ENCODE results near the gene SPRED2.
A peak's percentile ranks its signal among the peaks of the same experiment; 100 is the strongest.

The SPRED2 gene

DNA sequence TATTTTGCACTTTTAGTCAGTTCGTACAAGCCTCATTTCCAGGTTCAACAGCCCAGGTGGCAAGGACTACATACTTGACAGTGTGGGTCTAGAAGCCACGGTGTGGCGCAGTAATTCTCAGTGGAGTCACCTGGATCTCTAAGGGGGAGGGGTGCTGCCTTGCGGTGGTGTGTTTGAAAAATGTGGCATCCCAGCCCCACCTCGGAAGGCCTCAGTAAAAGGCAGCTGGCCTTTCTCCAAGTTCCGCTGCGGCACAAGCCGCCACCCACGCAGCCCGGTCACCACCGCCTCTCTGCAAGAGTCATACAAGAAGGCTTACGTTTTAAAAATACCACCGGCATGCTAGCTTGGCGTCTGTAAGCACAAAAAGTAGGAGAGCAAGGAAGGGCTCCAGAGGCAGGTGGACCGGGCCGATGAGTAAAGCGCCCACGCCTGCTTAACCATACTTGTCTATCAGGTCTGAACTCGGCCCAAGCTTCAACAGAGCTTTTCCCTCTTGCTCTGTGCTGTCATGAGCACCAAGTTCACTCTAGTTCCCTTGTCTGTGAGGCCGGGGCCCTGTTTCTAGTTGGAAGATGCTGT is 49.5 kb downstream of the SPRED2 start:
- peak; percentile 78 to 82 for DNase-seq

DNA sequence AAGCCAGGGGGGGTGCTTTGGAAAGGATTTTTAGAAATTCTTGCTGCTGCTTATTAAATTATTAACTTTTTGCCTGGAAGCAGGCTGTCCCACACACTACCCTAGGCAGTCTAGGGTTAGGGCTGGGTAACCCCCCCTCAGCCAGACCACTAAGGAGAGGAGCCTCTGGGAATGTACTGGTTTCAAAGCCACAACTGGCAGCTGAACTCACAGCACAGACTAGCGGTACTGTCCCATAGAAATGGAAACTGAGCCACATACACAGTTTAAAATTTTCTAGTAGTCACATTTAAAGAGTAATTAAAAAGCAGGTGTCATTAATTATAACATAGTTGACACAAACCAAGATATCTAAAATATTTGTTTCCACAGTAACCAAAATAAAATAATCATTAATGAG is 50.1 kb downstream of the SPRED2 start:
- no peak for DNase-seq

DNA sequence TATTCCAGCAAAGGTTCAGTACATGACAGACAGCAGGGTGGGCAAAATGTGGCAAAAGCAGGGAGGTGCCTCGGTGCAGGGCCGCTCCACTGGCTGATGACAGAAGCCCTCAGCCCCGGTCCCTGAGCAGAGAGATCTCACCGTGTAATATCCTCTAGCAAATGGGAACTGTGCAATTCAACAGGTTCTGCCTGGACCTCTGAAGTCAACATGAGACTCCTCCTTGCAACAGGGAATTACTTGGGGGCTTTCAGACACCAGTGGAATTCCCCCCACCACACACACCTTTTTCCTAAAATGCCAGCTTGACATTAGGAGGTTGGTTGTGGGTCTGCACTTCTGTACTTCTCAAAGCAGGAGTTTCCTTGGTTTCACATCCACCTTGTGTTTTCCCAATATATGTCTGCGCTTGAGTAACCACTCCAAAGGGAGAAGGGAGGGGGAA is 50.8 kb downstream of the SPRED2 start:
- no peak for DNase-seq

DNA sequence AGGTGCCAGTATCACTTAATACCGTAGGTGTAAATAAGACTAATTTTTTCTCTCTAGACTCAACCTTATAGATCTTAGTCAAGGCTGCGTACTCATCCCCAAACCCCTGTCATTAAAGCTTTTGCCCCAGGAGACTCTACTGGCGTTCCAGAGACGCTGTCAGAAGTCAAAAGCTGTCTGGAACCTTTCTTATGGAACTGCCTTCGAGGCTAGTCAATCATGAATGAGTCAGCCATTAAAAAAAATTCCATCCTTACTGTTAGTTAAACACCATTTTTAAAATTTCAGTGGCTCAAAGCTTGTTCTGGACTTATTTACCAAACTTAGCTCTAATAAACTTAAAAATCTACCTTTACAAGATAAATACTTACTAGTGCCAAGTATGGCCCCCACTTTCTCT is 52.1 kb downstream of the SPRED2 start:
- no peak for DNase-seq

DNA sequence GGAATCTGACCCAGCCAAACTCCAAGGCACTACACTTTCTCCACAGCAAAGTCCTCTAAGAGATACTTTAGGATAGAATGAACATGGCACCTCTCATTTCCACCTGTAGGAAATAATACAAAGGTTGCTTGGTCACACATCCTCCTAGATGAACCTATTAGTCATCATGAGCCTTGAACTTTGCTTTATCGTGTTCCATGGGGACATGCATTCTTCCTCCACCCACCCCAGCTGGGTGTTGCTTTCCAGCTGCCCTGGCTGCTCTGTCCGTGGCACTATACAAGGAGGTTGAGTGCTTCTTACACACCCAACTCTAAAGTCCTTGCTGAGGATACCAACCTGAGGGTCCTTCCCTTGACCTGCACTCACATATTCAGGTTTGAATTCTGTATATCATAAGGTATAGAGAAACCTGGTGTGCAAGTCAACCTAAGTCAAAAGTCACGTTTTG is 52.7 kb downstream of the SPRED2 start:
- no peak for DNase-seq

DNA sequence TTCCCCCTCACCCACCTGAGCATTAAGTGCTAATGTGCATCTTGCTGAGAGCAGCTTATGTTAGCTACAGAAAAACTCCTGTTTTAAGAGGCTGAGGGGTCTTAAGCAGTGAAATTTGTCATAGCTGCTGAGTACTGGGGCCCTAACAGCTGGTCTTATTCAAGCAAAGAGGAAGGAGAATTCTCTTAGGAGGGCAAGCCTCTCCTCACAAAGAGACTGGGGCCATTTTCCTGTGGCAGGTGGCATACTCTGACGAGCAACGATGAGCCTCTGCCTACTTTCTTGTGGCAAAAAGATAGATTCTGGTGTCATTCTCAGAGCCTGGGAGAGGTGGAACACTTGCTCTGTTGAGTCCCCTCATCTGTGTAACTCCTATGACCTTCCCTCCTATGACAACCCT is 53.2 kb downstream of the SPRED2 start:
- DNase-seq: no peak

DNA sequence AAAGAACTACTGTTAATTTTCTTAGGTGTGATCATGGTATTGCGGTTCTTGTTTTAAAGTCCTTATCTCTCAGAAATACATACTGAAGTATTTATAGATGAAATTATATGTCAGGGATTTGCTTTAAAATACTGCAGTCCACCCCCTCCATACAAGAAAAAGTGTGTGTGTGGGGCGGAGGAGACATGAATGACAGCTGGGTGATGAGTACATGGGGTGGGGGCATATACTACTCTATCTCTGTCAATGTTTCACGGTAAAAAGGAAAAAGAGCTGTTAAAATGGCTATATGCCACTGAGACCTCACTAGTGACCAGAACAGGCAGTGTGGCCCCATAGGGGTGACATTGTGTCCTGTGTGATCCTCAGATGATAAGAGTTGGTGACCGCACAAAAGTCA is 54.1 kb downstream of the SPRED2 start:
- DNase-seq: no peak

DNA sequence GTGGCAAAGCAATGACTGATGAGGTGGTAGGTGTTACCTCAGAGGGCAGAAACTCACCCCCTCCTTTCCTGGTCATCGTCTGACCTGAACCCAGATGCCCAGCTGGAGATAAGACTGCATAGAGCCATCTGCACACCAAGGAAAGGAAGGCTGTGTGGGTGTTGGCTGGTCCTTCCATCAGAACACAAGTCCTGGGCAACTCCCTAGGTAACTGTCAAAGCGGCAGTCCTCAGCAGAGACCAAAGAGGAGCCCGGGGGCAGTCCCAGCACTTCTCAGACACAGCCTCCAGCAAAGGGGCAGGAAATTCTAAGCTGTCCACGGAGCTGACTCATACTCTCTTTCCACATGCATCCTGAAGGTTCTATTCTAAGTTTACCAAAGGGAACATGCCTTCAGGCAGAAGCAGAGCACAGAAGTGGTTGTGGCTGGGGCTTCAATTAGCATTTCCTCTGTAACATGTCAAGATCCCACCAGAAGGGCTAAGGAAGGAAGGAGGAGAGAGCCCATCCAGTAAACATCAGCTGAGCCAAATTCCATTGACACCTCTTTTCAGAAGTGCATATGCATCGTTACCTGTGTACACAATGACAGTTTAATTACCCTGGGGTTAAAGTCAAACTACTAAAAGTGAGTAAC is 54.7 kb downstream of the SPRED2 start:
- no peak for DNase-seq

DNA sequence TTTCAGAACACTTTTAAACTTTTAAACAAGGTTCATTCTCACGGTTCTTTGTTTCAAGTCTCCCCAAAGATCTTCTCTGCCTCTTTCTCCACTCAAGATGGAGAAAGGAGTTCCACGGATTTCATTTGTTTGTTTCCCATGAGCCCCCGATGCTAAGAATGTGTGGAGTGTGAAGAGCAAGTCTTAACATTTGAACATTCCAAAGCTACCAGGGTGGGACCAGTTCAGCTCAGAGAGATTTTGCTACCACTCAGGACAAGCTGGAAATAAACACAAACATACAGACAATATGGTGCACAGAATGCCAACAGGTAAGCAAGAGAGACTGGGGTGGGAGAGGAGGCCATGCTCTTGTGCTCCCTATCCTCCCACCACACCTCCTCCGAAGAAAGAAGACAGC is 56.7 kb downstream of the SPRED2 start:
- no peak for DNase-seq

DNA sequence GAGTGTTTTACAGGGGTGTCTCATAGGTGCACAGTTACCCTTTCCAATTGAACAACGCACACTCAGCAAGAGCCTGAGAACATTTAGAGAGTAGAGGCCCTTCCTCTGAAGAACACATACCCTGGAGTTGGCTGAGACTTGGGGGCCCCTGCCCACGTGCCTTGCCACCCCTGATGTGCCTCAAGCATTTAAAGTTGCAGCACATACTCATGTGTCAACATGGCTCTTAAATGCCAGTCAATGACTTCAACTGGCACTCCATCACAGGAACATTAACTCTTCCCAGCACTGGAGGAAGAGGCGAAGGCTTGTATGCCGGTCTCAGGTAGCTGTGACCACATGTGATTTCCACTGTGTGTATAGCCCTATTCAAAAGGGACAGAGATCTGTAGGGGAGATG is 57.4 kb downstream of the SPRED2 start:
- no peak for DNase-seq

DNA sequence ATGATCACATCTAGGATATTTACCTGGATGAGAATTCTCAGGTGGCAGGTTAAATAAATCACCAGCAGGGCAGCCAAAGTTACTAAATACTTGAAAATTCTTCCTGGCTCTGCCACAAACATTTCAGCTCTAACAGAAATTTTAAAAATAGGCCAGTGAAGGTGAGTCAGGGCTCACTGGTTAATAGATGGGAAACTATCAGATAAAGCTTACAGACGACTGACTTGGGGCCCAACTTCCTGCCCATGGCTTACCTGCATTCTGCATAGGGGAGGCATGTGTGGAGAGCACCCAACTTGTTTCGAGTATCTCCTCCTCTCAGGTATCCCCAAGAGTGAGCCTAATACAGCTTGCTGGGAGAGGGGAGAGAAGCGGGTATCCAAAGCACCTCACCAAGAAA is 57.8 kb downstream of the SPRED2 start:
- no peak for DNase-seq

DNA sequence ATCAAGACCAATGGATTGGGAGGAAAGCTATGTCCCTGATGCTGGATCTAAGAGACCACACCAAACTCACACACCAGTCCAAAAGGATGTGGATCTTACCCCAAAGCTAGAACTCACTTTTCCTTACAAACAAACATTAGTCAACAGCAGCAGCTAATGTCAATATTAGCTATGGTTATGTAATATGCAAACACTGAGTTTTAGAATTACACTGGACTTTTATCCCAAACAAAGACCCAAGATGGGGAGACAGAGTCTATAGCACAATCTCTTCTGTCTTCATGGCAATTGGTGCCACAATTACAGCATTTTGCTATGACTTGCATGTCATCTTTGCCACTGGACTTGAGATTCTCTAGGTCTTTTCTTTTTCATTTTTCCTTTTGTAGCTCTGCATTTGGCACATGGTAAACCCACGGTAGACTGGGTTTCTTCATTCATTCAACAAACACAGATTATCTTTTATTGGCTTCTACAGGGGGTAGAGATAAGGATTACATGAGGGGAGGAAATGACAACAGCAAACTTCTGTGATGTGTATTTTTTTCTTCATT is 59.0 kb downstream of the SPRED2 start:
- DNase-seq: no peak

DNA sequence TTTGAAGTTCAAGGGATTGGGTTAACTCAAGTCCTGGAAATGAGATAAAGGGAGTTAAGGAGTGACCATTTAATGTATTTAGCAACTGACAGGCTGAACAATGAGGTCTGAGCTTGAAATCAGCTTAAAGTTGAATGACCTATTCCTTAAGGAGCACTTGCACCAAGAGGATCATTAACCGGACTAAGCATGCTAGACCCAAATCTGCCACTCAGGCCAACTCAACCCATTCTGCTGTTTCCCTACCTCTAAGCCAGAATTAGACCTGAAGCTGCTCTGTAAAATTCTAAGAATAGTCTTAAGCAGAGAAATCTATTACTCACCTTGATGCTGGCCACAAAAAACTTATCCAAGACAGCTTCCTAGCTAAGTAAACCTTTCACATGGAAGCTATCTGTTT is 59.8 kb downstream of the SPRED2 start:
- no peak for DNase-seq

DNA sequence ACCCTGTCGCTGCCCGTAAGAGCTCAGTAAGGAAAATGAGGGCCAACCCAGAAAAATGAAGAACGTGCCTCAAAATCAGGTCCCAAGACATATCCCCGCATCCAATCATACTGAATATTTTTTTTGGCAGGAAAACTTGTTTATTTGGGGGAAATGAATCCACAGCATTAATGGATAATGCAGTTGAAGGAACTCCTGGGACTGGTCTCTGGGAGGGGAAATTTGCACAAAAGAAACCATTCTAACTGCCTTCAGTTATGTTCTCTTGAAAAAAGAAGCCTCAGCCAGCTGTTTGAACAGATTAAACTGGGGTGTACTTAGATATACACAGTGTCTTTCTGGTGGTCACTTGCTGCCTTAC is 61.3 kb downstream of the SPRED2 start:
- no peak for DNase-seq

DNA sequence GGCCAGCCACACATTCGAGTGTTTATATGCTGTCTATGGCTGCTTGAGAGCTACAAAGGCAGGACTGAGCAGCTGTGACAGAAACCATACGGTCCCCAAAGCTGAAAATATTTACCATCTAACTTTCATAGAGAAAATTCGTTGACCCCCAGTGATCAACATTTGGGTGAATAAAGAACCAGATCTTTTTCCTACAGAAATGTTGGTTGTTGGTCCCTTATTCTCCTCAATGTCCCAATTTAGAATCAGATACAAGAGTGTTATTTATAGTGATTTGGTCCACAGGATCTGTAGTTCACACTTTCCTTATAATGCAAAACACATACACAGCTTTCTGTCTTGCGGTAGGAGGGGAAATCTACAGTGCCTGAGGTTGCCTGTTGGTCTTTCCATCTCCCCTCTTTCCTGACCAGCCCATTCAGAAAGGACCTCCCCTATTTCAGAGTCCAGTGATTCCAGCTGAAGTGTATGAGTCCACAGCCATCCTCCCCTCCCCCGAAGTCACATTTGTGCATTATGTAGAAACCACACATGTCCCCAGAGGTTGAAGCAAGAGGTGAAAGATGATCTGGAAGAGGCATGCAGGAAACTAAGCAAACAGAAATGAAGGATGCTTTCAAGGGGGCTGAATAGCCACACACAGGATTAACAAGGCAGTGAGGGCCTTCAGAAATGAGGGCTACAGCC is 61.9 kb downstream of the SPRED2 start:
- DNase-seq: no peak

DNA sequence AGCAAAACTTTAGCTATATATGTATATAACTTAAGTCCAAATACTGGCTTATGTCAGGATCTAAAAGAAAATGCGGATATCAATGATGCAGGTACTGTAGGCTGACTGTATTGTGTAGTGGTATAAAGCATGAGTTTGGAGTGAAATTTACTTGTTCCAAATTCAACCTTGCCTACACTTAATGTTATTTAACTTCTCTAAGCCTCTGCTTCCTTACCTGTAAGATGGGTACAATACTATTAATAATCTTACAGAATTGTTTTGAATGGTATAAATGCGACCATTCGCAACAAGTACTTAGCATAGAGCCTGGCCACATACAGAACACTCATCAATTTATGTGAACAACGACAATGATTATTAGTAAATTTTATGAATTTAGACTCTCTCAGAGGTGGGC is 62.4 kb downstream of the SPRED2 start:
- DNase-seq: no peak

DNA sequence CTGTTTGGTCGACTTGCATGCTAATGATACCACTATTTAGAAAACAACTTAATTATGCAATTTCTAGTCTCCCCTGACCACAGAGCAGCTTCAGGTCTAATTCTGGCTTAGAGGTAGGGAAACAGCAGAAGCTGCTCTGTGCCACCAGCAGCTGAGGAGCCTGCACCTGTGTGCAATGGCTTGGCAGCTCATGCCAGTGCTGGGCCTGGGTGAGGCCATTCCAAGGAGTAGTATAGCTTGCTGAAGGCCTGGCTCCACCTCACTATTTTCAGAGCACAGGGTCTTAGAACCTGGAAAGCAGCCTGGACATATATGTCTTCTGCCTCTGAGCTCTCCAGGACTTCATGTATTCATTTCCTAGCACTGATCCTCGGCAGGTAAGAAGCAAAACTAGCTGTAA is 62.8 kb downstream of the SPRED2 start:
- no peak for DNase-seq

DNA sequence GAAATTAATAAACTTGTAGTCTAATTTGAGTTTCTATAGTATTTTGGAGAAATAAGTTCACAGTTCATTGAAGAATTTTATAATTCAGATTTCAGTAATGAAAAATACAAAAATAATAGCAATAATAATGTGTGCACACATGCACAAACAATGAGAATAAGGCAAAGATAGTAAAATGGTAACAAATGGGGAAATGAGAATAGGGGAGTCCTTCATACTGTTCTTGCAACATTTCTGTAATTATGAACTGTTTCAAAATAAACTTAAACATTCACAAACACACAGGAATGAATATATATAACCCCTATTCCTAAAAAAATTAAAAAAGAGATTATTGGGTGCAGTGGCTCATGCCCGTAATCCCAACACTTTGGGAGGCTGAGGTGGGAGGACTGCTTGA is 63.9 kb downstream of the SPRED2 start:
- no peak for DNase-seq

DNA sequence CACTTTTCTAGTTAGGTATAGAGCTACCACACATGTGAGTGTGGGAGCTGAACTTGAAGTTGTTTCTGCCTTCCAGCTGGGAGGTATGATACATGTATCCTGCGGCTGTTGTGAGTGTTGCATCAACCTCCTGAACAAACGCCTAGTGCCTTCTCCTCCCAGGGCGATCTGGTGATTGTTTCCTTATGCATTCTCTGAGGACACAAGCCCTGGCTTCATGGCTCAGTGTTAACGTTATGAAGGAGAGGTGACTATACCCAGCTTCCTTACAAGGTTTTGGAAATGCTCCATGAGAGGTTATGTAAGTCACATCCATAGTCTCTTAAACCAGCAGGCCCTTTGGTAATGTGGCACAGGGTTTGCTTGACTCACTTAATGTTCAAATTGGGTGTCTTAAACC is 64.9 kb downstream of the SPRED2 start:
- DNase-seq: peak; percentile 14 to 50

DNA sequence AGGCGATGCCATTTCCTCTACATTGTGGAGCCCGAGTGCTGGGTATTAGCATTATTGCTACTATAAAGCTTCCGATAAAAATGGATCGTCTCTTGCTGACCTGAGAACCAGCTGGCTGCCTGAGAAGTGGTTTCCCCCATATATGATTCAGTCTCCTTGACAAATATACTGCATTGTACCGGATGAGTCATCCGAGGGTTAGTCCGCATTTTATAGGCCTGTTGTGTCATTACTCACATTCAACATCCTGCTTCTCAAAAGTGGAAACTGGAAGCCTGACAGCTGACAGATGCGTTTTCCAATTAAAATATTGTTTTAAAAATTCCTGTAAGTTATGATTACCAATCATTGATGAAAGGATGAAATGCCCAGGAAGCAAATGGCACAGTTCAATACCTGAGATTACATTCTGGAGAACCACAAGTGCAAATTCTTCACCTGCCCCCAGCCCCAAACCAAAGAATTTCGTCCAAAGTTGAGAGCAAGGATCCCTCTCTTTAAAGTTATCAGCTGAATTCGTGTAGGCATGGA is 65.7 kb downstream of the SPRED2 start:
- peak; percentile 87 to 91 for DNase-seq

DNA sequence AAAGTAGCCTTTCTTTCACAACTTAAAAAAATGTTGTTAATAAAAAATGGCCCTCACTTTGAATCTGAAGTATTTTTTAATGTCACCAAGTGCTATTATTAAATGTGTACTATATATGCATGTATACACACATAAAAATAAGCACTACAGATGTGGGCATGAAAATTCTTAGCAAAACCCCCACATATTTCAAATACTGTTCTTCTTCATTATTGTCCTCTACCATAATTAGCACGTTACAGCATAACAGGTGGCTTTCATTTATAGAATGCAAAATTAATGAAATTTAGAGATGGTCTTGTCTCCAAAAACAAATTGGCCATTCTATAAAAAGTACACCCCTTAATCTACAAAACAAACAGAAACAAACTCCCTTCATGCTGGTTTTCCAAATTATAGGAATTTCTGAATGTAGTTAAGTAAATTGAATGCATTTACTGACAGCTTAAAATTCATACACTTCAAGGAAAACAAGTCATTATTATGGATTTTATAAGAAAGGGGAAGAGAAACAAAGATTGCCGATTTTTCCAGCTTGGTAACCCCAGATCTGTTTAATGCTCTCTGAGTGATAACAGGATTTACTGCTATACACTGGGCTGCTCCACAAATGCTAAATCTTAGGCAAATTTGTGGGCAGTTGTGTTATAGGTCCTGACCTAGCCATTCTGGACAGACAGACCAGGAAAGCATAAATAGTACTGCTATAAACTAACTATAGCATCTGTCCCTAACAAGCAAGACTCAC is 67.2 kb downstream of the SPRED2 start:
- DNase-seq: no peak

DNA sequence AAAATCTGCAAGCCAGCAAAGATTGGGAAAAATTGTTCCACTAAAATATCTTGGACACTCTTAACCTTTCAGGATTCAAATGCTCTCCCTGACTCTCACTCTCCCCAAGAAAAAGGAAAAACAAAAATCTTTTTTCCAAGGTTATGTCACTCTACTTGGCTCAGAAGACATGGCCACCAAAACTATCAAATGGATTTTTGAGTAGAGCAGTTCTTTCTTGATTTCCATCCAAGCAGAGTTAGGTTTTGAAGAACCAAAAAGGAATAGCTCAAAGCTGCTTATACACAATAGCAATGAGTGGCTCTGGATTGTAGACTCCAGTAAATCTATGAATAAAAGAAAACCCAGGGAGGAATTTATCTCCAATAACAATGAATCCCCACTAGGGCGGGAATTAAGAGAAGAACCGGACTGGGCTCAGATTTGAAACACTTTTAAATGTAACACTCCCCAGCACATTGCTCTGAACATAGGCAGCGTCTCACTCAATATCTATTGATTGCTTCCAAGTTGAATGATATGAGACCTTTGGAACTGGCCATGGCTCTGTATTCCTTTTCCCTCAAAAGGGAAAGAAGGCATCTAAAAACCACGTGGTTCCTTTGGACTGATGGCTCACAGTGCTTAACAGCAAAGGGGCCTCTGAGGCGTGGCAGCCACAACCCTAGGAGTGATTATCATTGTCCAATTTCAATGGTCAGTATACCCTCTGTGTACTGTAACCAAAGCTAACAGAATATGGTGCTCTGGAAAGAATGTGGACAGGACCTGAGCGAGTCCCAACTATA is 68.3 kb downstream of the SPRED2 start:
- no peak for DNase-seq

Measured in SHP77 (cell line).